ENCODE results near the gene FAM124B.
"Not testable (repeated sequence)": the region's sequence is repeated elsewhere in the genome, so short reads cannot be mapped to it uniquely, and the experiment has no call there.

The FAM124B gene

GRCh38 chr2:224398289-224398688 is 3.6 kb downstream of the FAM124B start:
- Histone ChIP-seq H3K27me3 (ENCODE audit: control insufficient read depth, insufficient read depth, low read length) (no peaks in the 10 kb centered on the region), H3K36me3 (ENCODE audit: control insufficient read depth, insufficient read depth, low read length) (no peaks in the 10 kb centered on the region), H3K9ac (ENCODE audit: low read depth, low read length) (no peak overlapping the region)

GRCh38 chr2:224397100-224397499 is 4.8 kb downstream of the FAM124B start:
- H3K9ac ChIP-seq (ENCODE audit: low read depth, low read length); H3K36me3 ChIP-seq (ENCODE audit: control insufficient read depth, insufficient read depth, low read length); H3K27ac ChIP-seq (ENCODE audit: low read depth, low read length); H3K9me3 ChIP-seq (ENCODE audit: control insufficient read depth, insufficient read depth, low read length); H3K4me3 ChIP-seq (ENCODE audit: low read depth, low read length); H3K27me3 ChIP-seq (ENCODE audit: control insufficient read depth, insufficient read depth, low read length); H3K4me1 ChIP-seq (ENCODE audit: control insufficient read depth, insufficient read depth, low read length): not testable (repeated sequence)

More at GRCh38 chr2:224398289-224398688, 3.6 kb downstream of the FAM124B start:
- no peak overlapping the region for H3K4me3 ChIP-seq (ENCODE audit: low read depth, low read length)
- H3K9me3 ChIP-seq (ENCODE audit: control insufficient read depth, insufficient read depth, low read length), result peaks cover 3% of the 10 kb centered on the region; the same call in 1 of the 2 replicates
- H3K4me1 ChIP-seq (ENCODE audit: control insufficient read depth, insufficient read depth, low read length), result peaks cover 6% of the 10 kb centered on the region; the same call in 1 of the 2 replicates
- no peak overlapping the region for H3K27ac ChIP-seq (ENCODE audit: low read depth, low read length)

- no peak overlapping the region for H3K4me3 ChIP-seq (ENCODE audit: low read depth, low read length)
- H3K27me3 ChIP-seq (ENCODE audit: control insufficient read depth, insufficient read depth, low read length), result no peaks in the 10 kb centered on the region
- H3K27ac ChIP-seq (ENCODE audit: low read depth, low read length), result no peak overlapping the region
- H3K9me3 ChIP-seq (ENCODE audit: control insufficient read depth, insufficient read depth, low read length), result peaks cover 3% of the 10 kb centered on the region; the same call in 1 of the 2 replicates
- H3K4me1 ChIP-seq (ENCODE audit: control insufficient read depth, insufficient read depth, low read length), result peaks cover 6% of the 10 kb centered on the region; the same call in 1 of the 2 replicates
- no peak overlapping the region for H3K9ac ChIP-seq (ENCODE audit: low read depth, low read length)
- no peaks in the 10 kb centered on the region for H3K36me3 ChIP-seq (ENCODE audit: control insufficient read depth, insufficient read depth, low read length)
Measured at GRCh38 chr2:224395620-224396390, 6.1 kb downstream of the FAM124B start.

GRCh38 chr2:224393157-224393872 is 8.6 kb downstream of the FAM124B start:
- no peak overlapping the region for H3K27ac ChIP-seq (ENCODE audit: low read depth, low read length)

GRCh38 chr2:224392545-224392944 is 9.4 kb downstream of the FAM124B start:
- Histone ChIP-seq H3K4me3 (ENCODE audit: low read depth, low read length) (no peak overlapping the region), H3K9me3 (ENCODE audit: control insufficient read depth, insufficient read depth, low read length) (peaks cover 3% of the 10 kb centered on the region; the same call in 1 of the 2 replicates), H3K36me3 (ENCODE audit: control insufficient read depth, insufficient read depth, low read length) (no peaks in the 10 kb centered on the region), H3K27ac (ENCODE audit: low read depth, low read length) (no peak overlapping the region), H3K27me3 (ENCODE audit: control insufficient read depth, insufficient read depth, low read length) (no peaks in the 10 kb centered on the region), H3K9ac (ENCODE audit: low read depth, low read length) (no peak overlapping the region), H3K4me1 (ENCODE audit: control insufficient read depth, insufficient read depth, low read length) (no peaks in the 10 kb centered on the region)

More at GRCh38 chr2:224393157-224393872, 8.6 kb downstream of the FAM124B start:
- Histone ChIP-seq H3K27me3 (ENCODE audit: control insufficient read depth, insufficient read depth, low read length) (no peaks in the 10 kb centered on the region), H3K4me1 (ENCODE audit: control insufficient read depth, insufficient read depth, low read length) (no peaks in the 10 kb centered on the region), H3K4me3 (ENCODE audit: low read depth, low read length) (no peak overlapping the region), H3K36me3 (ENCODE audit: control insufficient read depth, insufficient read depth, low read length) (no peaks in the 10 kb centered on the region), H3K9ac (ENCODE audit: low read depth, low read length) (no peak overlapping the region), H3K9me3 (ENCODE audit: control insufficient read depth, insufficient read depth, low read length) (peaks cover 3% of the 10 kb centered on the region; the same call in 1 of the 2 replicates)

GRCh38 chr2:224389317-224389716 is 12.6 kb downstream of the FAM124B start:
- Histone ChIP-seq H3K9me3 (ENCODE audit: control insufficient read depth, insufficient read depth, low read length) (no peaks in the 10 kb centered on the region), H3K27ac (ENCODE audit: low read depth, low read length) (no peak overlapping the region), H3K9ac (ENCODE audit: low read depth, low read length) (no peak overlapping the region), H3K4me3 (ENCODE audit: low read depth, low read length) (no peak overlapping the region), H3K36me3 (ENCODE audit: control insufficient read depth, insufficient read depth, low read length) (no peaks in the 10 kb centered on the region), H3K4me1 (ENCODE audit: control insufficient read depth, insufficient read depth, low read length) (peaks cover 7% of the 10 kb centered on the region; the same call in 1 of the 2 replicates), H3K27me3 (ENCODE audit: control insufficient read depth, insufficient read depth, low read length) (no peaks in the 10 kb centered on the region)

GRCh38 chr2:224386876-224387275 is 15.0 kb downstream of the FAM124B start:
- no peaks in the 10 kb centered on the region for H3K27me3 ChIP-seq (ENCODE audit: control insufficient read depth, insufficient read depth, low read length)
- H3K36me3 ChIP-seq (ENCODE audit: control insufficient read depth, insufficient read depth, low read length), result no peaks in the 10 kb centered on the region
- H3K9me3 ChIP-seq (ENCODE audit: control insufficient read depth, insufficient read depth, low read length), result no peaks in the 10 kb centered on the region
- peaks cover 7% of the 10 kb centered on the region; the same call in 1 of the 2 replicates for H3K4me1 ChIP-seq (ENCODE audit: control insufficient read depth, insufficient read depth, low read length)
- no peak overlapping the region for H3K4me3 ChIP-seq (ENCODE audit: low read depth, low read length)
- H3K27ac ChIP-seq (ENCODE audit: low read depth, low read length), result no peak overlapping the region
- no peak overlapping the region for H3K9ac ChIP-seq (ENCODE audit: low read depth, low read length)

GRCh38 chr2:224382973-224383555 is 18.8 kb downstream of the FAM124B start:
- Histone ChIP-seq H3K27ac (ENCODE audit: low read depth, low read length) (no peak overlapping the region), H3K4me1 (ENCODE audit: control insufficient read depth, insufficient read depth, low read length) (peaks cover 7% of the 10 kb centered on the region; the same call in 1 of the 2 replicates), H3K9me3 (ENCODE audit: control insufficient read depth, insufficient read depth, low read length) (no peaks in the 10 kb centered on the region), H3K9ac (ENCODE audit: low read depth, low read length) (no peak overlapping the region), H3K36me3 (ENCODE audit: control insufficient read depth, insufficient read depth, low read length) (no peaks in the 10 kb centered on the region), H3K27me3 (ENCODE audit: control insufficient read depth, insufficient read depth, low read length) (no peaks in the 10 kb centered on the region), H3K4me3 (ENCODE audit: low read depth, low read length) (no peak overlapping the region)

GRCh38 chr2:224382280-224382647 is 19.6 kb downstream of the FAM124B start:
- not testable (repeated sequence) for H3K36me3 ChIP-seq (ENCODE audit: control insufficient read depth, insufficient read depth, low read length); H3K4me3 ChIP-seq (ENCODE audit: low read depth, low read length); H3K27ac ChIP-seq (ENCODE audit: low read depth, low read length); H3K27me3 ChIP-seq (ENCODE audit: control insufficient read depth, insufficient read depth, low read length); H3K9me3 ChIP-seq (ENCODE audit: control insufficient read depth, insufficient read depth, low read length); H3K9ac ChIP-seq (ENCODE audit: low read depth, low read length); H3K4me1 ChIP-seq (ENCODE audit: control insufficient read depth, insufficient read depth, low read length)

- H3K27ac ChIP-seq (ENCODE audit: low read depth, low read length), result no peak overlapping the region
Measured at GRCh38 chr2:224381521-224382279, 20.2 kb downstream of the FAM124B start.

More at GRCh38 chr2:224381521-224382279, 20.2 kb downstream of the FAM124B start:
- H3K4me3 ChIP-seq (ENCODE audit: low read depth, low read length), result no peak overlapping the region
- H3K9me3 ChIP-seq (ENCODE audit: control insufficient read depth, insufficient read depth, low read length), result no peaks in the 10 kb centered on the region
- H3K9ac ChIP-seq (ENCODE audit: low read depth, low read length), result no peak overlapping the region
- no peaks in the 10 kb centered on the region; the same call in 1 of the 2 replicates for H3K4me1 ChIP-seq (ENCODE audit: control insufficient read depth, insufficient read depth, low read length)
- H3K27me3 ChIP-seq (ENCODE audit: control insufficient read depth, insufficient read depth, low read length), result no peaks in the 10 kb centered on the region
- no peaks in the 10 kb centered on the region for H3K36me3 ChIP-seq (ENCODE audit: control insufficient read depth, insufficient read depth, low read length)

All from HUES48 (cell line).